ENCODE results near the gene STAT4. TPM values are rescaled to one million over a fixed set of nuclear protein-coding genes. Genes with fewer than 3 reads are reported as not detected.

STAT4 gene
- total RNA-seq, 2 donors from 2014 or later, result 3.2 to 8.8 TPM

GRCh38 chr2:191100216-191100615 lies 50.6 kb downstream of the STAT4 start:
- H3K27ac Mint-ChIP-seq, result no peak overlapping the region
- Histone ChIP-seq H3K4me3 (ENCODE audit: low read length) (no peak overlapping the region), H3K27ac (ENCODE audit: low read depth, low read length) (no peak overlapping the region), H3K9me3 (ENCODE audit: control insufficient read depth, low read length) (no peaks in the 10 kb centered on the region), H3K36me3 (ENCODE audit: control insufficient read depth, insufficient read depth, low read length) (no peaks in the 10 kb centered on the region), H3K27me3 (ENCODE audit: control insufficient read depth, insufficient read depth, low read length, poor library complexity, severe bottlenecking) (no peaks in the 10 kb centered on the region), H3K4me1 (ENCODE audit: control insufficient read depth, insufficient read depth, low read length) (no peaks in the 10 kb centered on the region), H3K9ac (ENCODE audit: extremely low read depth, low read length, poor library complexity, severe bottlenecking) (no peak overlapping the region)
- H3K4me3 Mint-ChIP-seq, result no peak overlapping the region
- H3K4me1 Mint-ChIP-seq, result peaks cover 6% of the 10 kb centered on the region
- no peak for DNase-seq
- TF ChIP-seq CTCF (conservative IDR thresholded peaks at IDR 0.05), result no peak
- peaks cover 1% of the 10 kb centered on the region for H3K27me3 Mint-ChIP-seq (ENCODE audit: insufficient read depth)
- peaks cover 4% of the 10 kb centered on the region for H3K36me3 Mint-ChIP-seq (ENCODE audit: low read depth)
- peaks cover 21% of the 10 kb centered on the region for H3K9me3 Mint-ChIP-seq
- 92 to 93% methylated on average over 3 to 5 of the region's 5 CpGs for WGBS, 2 experiments (ENCODE audit: insufficient coverage in 1 of 2, insufficient read length in 1 of 2)

- H3K36me3 Mint-ChIP-seq (ENCODE audit: low read depth), result no peaks in the 10 kb centered on the region
- peaks cover 3% of the 10 kb centered on the region for H3K9me3 Mint-ChIP-seq
- no peak overlapping the region for H3K9ac ChIP-seq (ENCODE audit: extremely low read depth, low read length, poor library complexity, severe bottlenecking)
- no peaks in the 10 kb centered on the region for H3K27me3 Mint-ChIP-seq (ENCODE audit: insufficient read depth)
- no peaks in the 10 kb centered on the region for H3K36me3 ChIP-seq (ENCODE audit: control insufficient read depth, insufficient read depth, low read length)
- H3K4me3 Mint-ChIP-seq, result no peak overlapping the region
- H3K4me1 Mint-ChIP-seq, result peaks cover 8% of the 10 kb centered on the region
- no peaks in the 10 kb centered on the region for H3K27me3 ChIP-seq (ENCODE audit: control insufficient read depth, insufficient read depth, low read length, poor library complexity, severe bottlenecking)
- DNase-seq, result no peak
- H3K27ac ChIP-seq (ENCODE audit: low read depth, low read length), result no peak overlapping the region
- 88% methylated on average over 2 of the region's 2 CpGs; no CpG with 5 or more reads in 1 of the 2 experiments for WGBS, 2 experiments (ENCODE audit: insufficient coverage in 1 of 2, insufficient read length in 1 of 2)
- no peak overlapping the region for H3K27ac Mint-ChIP-seq
- H3K4me1 ChIP-seq (ENCODE audit: control insufficient read depth, insufficient read depth, low read length), result no peaks in the 10 kb centered on the region
- peaks cover 23% of the 10 kb centered on the region for H3K9me3 ChIP-seq (ENCODE audit: control insufficient read depth, low read length)
- no peak for TF ChIP-seq CTCF (conservative IDR thresholded peaks at IDR 0.05)
- H3K4me3 ChIP-seq (ENCODE audit: low read length), result no peak overlapping the region
These were observed 63.5 kb downstream of the STAT4 start for GRCh38 chr2:191087311-191087710.

- Histone ChIP-seq H3K4me3 (ENCODE audit: low read length) (no peak overlapping the region), H3K9me3 (ENCODE audit: control insufficient read depth, low read length) (peaks cover 23% of the 10 kb centered on the region), H3K9ac (ENCODE audit: extremely low read depth, low read length, poor library complexity, severe bottlenecking) (no peak overlapping the region), H3K27ac (ENCODE audit: low read depth, low read length) (no peak overlapping the region), H3K36me3 (ENCODE audit: control insufficient read depth, insufficient read depth, low read length) (no peaks in the 10 kb centered on the region), H3K4me1 (ENCODE audit: control insufficient read depth, insufficient read depth, low read length) (no peaks in the 10 kb centered on the region), H3K27me3 (ENCODE audit: control insufficient read depth, insufficient read depth, low read length, poor library complexity, severe bottlenecking) (no peaks in the 10 kb centered on the region)
- no peaks in the 10 kb centered on the region for H3K27me3 Mint-ChIP-seq (ENCODE audit: insufficient read depth)
- no peak overlapping the region for H3K27ac Mint-ChIP-seq
- TF ChIP-seq CTCF (conservative IDR thresholded peaks at IDR 0.05), result no peak
- H3K9me3 Mint-ChIP-seq, result peaks cover 3% of the 10 kb centered on the region
- no peaks in the 10 kb centered on the region for H3K36me3 Mint-ChIP-seq (ENCODE audit: low read depth)
- DNase-seq, result no peak
- H3K4me1 Mint-ChIP-seq, result peaks cover 8% of the 10 kb centered on the region
- no peak overlapping the region for H3K4me3 Mint-ChIP-seq
These were observed 64.1 kb downstream of the STAT4 start for GRCh38 chr2:191086706-191087105.
